ENCODE results near the gene EGFLAM. TPM values are rescaled to one million over a fixed set of nuclear protein-coding genes. Genes with fewer than 3 reads are reported as not detected.

The EGFLAM gene
- total RNA-seq, 1 donor from 2014 or later = not detected

GRCh38 chr5:38417658-38418017 is 159.3 kb downstream of the EGFLAM start:
- no peak for TF ChIP-seq CTCF (IDR thresholded peaks at IDR 0.05)
- no peak for DNase-seq (ENCODE audit: extremely low spot score, unreplicated experiment)
- Mint-ChIP-seq H3K36me3 (ENCODE audit: unreplicated experiment) (no peaks in the 10 kb centered on the region), H3K4me3 (ENCODE audit: unreplicated experiment) (no peak overlapping the region), H3K9me3 (ENCODE audit: unreplicated experiment) (no peaks in the 10 kb centered on the region), H3K27me3 (ENCODE audit: unreplicated experiment) (peaks cover 6% of the 10 kb centered on the region), H3K27ac (ENCODE audit: unreplicated experiment) (no peak overlapping the region), H3K4me1 (ENCODE audit: unreplicated experiment) (peaks cover 11% of the 10 kb centered on the region)

GRCh38 chr5:38420246-38420645 is 161.9 kb downstream of the EGFLAM start:
- no peak for TF ChIP-seq CTCF (IDR thresholded peaks at IDR 0.05)
- Mint-ChIP-seq H3K4me3 (ENCODE audit: unreplicated experiment) (no peak overlapping the region), H3K27me3 (ENCODE audit: unreplicated experiment) (peaks cover 6% of the 10 kb centered on the region)

GRCh38 chr5:38420691-38421390 is 162.5 kb downstream of the EGFLAM start:
- Mint-ChIP-seq H3K9me3 (ENCODE audit: unreplicated experiment) (no peaks in the 10 kb centered on the region), H3K4me1 (ENCODE audit: unreplicated experiment) (peaks cover 26% of the 10 kb centered on the region), H3K27ac (ENCODE audit: unreplicated experiment) (no peak overlapping the region), H3K4me3 (ENCODE audit: unreplicated experiment) (no peak overlapping the region), H3K36me3 (ENCODE audit: unreplicated experiment) (no peaks in the 10 kb centered on the region), H3K27me3 (ENCODE audit: unreplicated experiment) (peaks cover 6% of the 10 kb centered on the region)
- TF ChIP-seq CTCF (IDR thresholded peaks at IDR 0.05) = peak; percentile 89
- DNase-seq (ENCODE audit: extremely low spot score, unreplicated experiment) = no peak

More at GRCh38 chr5:38420246-38420645, 161.9 kb downstream of the EGFLAM start:
- H3K27ac Mint-ChIP-seq (ENCODE audit: unreplicated experiment) = no peak overlapping the region
- H3K4me1 Mint-ChIP-seq (ENCODE audit: unreplicated experiment) = peaks cover 26% of the 10 kb centered on the region
- H3K9me3 Mint-ChIP-seq (ENCODE audit: unreplicated experiment) = no peaks in the 10 kb centered on the region
- no peaks in the 10 kb centered on the region for H3K36me3 Mint-ChIP-seq (ENCODE audit: unreplicated experiment)
- DNase-seq (ENCODE audit: extremely low spot score, unreplicated experiment) = no peak

- H3K9me3 Mint-ChIP-seq (ENCODE audit: unreplicated experiment) = no peaks in the 10 kb centered on the region
- peaks cover 2% of the 10 kb centered on the region for H3K27me3 Mint-ChIP-seq (ENCODE audit: unreplicated experiment)
- no peak for TF ChIP-seq CTCF (IDR thresholded peaks at IDR 0.05)
- no peak for DNase-seq (ENCODE audit: extremely low spot score, unreplicated experiment)
- H3K36me3 Mint-ChIP-seq (ENCODE audit: unreplicated experiment) = no peaks in the 10 kb centered on the region
- peaks cover 29% of the 10 kb centered on the region for H3K4me1 Mint-ChIP-seq (ENCODE audit: unreplicated experiment)
- no peak overlapping the region for H3K27ac Mint-ChIP-seq (ENCODE audit: unreplicated experiment)
- H3K4me3 Mint-ChIP-seq (ENCODE audit: unreplicated experiment) = no peak overlapping the region
These were observed 164.3 kb downstream of the EGFLAM start for GRCh38 chr5:38422622-38423021.

- no peaks in the 10 kb centered on the region for H3K9me3 Mint-ChIP-seq (ENCODE audit: unreplicated experiment)
- H3K27ac Mint-ChIP-seq (ENCODE audit: unreplicated experiment) = peak overlapping the region; percentile 8
These were observed 165.2 kb downstream of the EGFLAM start for GRCh38 chr5:38423276-38424147.

More at GRCh38 chr5:38423276-38424147, 165.2 kb downstream of the EGFLAM start:
- H3K27me3 Mint-ChIP-seq (ENCODE audit: unreplicated experiment) = no peaks in the 10 kb centered on the region
- no peak overlapping the region for H3K4me3 Mint-ChIP-seq (ENCODE audit: unreplicated experiment)
- no peak for DNase-seq (ENCODE audit: extremely low spot score, unreplicated experiment)
- TF ChIP-seq CTCF (IDR thresholded peaks at IDR 0.05) = no peak
- H3K36me3 Mint-ChIP-seq (ENCODE audit: unreplicated experiment) = no peaks in the 10 kb centered on the region
- peaks cover 30% of the 10 kb centered on the region for H3K4me1 Mint-ChIP-seq (ENCODE audit: unreplicated experiment)

Data from osteocyte (in vitro differentiated cells).